Erythroblast (primary cell): ENCODE measurements around the gene FRK.

Experiments
- GATA1 ChIP-seq: IDR thresholded peaks from 2 replicates; pipeline ENCODE4 v1.6.1; 2011; ENCODE audit warnings: low read depth, mild to moderate bottlenecking, control low read depth, low read length, moderate library complexity
- POLR2A ChIP-seq: IDR thresholded peaks from 2 replicates; pipeline ENCODE4 v1.6.1; 2011; ENCODE audit warnings: mild to moderate bottlenecking, low read length

DNA sequence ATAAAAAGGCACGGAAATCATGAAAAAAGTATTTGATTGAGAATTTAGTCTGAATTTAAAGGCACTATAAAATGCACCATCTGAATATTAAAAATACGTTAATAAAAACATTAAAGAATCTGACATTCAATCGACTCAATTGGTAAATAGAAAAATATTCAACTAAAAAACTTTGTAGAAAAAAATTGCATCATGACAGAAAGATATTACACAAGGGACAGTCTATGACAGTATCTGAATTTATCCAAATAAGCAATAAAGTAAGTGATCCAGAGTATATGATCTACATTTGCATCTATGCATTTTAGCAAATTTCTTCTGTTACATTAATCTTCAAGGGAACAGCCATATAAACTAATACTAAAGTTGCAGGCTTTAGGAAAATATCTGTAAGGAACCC is 9.4 kb downstream of the FRK start:
- TF ChIP-seq POLR2A (no peak), GATA1 (no peak)
